Skeletal muscle tissue (tissue), 4 donors: ENCODE measurements around the gene RUNDC3A. TPM values are rescaled to one million over a fixed set of nuclear protein-coding genes. Genes with fewer than 3 reads are reported as not detected.

ENCODE experiments used
- H3K27ac ChIP-seq: one replicate; pipeline ENCODE4 v1.7.0; 2013; ENCODE audit warnings: mild to moderate bottlenecking, low read depth, low read length, inconsistent platforms
- H3K27me3 ChIP-seq, 3 donors: one replicate each; pipeline ENCODE4 v1.7.0; 2013; ENCODE audit warnings: low read length in 3 of 3; ENCODE audit not compliant: control insufficient read depth in 3 of 3, insufficient read depth in 3 of 3
- H3K36me3 ChIP-seq, 3 donors: one replicate each; pipeline ENCODE4 v1.7.0; 2013; ENCODE audit warnings: low read length in 3 of 3; ENCODE audit not compliant: control insufficient read depth in 3 of 3, insufficient read depth in 3 of 3
- H3K4me1 ChIP-seq, 3 donors: one replicate each; pipeline ENCODE4 v1.7.0; 2013; ENCODE audit warnings: low read length in 3 of 3, mild to moderate bottlenecking in 3 of 3; ENCODE audit not compliant: control insufficient read depth in 3 of 3, insufficient read depth in 3 of 3
- H3K4me3 ChIP-seq, 3 donors: one replicate each; pipeline ENCODE4 v1.7.0; 2013; ENCODE audit warnings: low read length in 3 of 3
- H3K9ac ChIP-seq, 3 donors: one replicate each; pipeline ENCODE4 v1.7.0; 2013; ENCODE audit warnings: low read length in 3 of 3, mild to moderate bottlenecking in 3 of 3, moderate library complexity in 2 of 3, low read depth in 1 of 3
- H3K9me3 ChIP-seq, 3 donors: one replicate each; pipeline ENCODE4 v1.7.0; 2013; ENCODE audit warnings: low read length in 3 of 3; ENCODE audit not compliant: control insufficient read depth in 3 of 3
- total RNA-seq: library from RNA; depleted of rRNA; stranded (reverse); fragments of >200 nt; gene quantifications from one replicate; pipeline ENCODE4 v1.2.3, GENCODE V29; 2014
- donor health status: Osteomylitis.

The RUNDC3A gene
- 6.8 TPM for total RNA-seq

DNA sequence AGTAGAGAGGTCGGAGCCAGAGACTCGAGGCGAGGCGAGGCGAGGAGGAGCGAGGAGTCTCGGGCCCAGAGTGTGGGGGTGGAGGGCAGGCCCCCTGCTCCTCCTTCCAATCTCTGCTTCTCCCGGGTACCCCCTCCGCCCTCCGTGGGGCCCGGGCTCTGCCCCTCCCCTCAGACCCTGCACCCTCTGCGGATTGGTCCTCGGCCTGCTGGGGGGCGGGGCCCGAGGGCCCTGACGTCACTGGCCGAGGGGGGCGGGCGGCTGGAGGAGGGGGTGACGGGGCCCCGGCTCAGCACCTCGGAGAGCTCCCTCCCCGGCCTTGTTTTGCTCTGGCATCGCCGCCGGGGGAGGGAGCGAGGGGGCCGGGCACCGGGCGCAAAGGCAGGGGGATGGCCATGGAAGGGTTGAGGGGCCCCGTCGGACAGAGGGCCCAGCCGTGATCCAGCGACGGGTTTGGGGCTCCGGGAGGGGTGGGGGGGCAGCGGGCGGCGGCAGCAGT is at the start of gene RUNDC3A:
TSS of gene RUNDC3A (plus strand) at position 282 of the 499 bp plus-strand sequence. CDS start 232 bp downstream, outside the sequence.
- no peak within 1 kb of the TSS for H3K9ac ChIP-seq
- H3K27ac ChIP-seq: no peak within 1 kb of the TSS
- peaks cover 15 to 25% (median 23%) of the 10 kb centered on the region in 3 donors for H3K27me3 ChIP-seq

GRCh38 chr17:44258811-44259351 is 49.5 kb upstream of the RUNDC3A start:
- peaks cover 0 to 3% (median 0%) of the 10 kb centered on the region in 3 donors for H3K27me3 ChIP-seq
- H3K36me3 ChIP-seq: no peaks in the 10 kb centered on the region

More for the DNA sequence above, at the start of gene RUNDC3A:
- Histone ChIP-seq H3K4me1 (peaks cover 6 to 8% (median 7%) of the 10 kb centered on the region in 3 donors), H3K9me3 (no peaks in the 10 kb centered on the region), H3K36me3 (no peaks in the 10 kb centered on the region), H3K4me3 (peak within 1 kb of the TSS; percentile 43 to 58 (median 43))

DNA sequence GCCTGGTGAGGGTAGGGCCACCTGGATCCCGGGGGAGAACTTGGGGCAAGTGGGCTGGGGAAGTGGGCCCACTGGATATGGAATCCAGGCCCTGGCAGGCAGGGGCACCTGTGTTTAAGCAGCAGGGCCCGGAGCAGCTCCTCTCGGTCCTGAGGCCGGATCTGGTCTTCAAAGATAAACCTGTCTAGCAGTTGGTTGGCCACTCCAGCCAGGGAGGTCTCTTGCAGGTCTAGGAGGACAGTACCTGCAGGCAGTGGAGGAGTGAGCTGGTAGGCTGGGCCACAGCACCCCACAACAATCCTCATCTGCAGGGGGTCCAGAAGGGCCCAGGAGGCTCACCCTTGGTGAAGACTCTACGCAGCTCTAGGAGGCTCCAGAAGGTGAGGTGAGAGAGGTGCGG is 48.1 kb upstream of the RUNDC3A start:
- no peaks in the 10 kb centered on the region for H3K27me3 ChIP-seq
- H3K36me3 ChIP-seq: no peaks in the 10 kb centered on the region
- H3K9ac ChIP-seq: no peak overlapping the region
- no peak overlapping the region for H3K4me3 ChIP-seq
- H3K4me1 ChIP-seq: no peaks in the 10 kb centered on the region
- H3K9me3 ChIP-seq: no peaks in the 10 kb centered on the region
- H3K27ac ChIP-seq: no peak overlapping the region

More at GRCh38 chr17:44258811-44259351, 49.5 kb upstream of the RUNDC3A start:
- Histone ChIP-seq H3K4me1 (no peaks in the 10 kb centered on the region), H3K9ac (no peak overlapping the region), H3K9me3 (no peaks in the 10 kb centered on the region), H3K4me3 (no peak overlapping the region), H3K27ac (no peak overlapping the region)

- H3K9me3 ChIP-seq: no peaks in the 10 kb centered on the region
These were observed 45.7 kb upstream of the RUNDC3A start for GRCh38 chr17:44262654-44263225.

DNA sequence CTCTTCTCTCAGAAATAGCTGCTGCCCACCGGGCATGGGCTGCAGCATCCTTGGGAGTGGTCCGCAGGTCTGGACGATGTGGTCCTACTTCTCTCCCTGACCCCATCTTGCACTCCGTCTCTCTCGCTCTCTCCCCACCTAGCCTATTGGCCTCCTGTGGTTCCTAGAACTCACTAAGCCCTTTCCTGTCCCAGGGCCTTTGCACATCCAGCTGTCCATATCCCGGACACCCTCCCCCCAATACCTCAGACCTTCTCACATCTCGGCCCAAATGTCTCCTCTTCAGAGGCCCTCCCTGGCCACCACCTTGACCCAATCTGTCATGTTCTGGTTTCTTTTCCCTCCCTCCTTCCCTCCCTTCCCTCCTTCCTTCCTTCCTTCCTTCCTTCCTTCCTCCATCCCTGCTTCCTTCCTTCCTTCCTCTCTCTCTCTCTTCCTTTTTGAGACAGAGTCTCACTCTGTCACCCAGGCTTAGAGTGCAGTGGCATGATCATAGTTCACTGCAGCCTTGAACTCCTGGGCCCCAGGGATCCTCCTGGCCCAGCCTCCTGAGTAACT is 45.0 kb upstream of the RUNDC3A start:
- H3K4me3 ChIP-seq: no peak overlapping the region
- H3K4me1 ChIP-seq: no peaks in the 10 kb centered on the region
- no peaks in the 10 kb centered on the region for H3K36me3 ChIP-seq
- no peaks in the 10 kb centered on the region for H3K9me3 ChIP-seq
- H3K27ac ChIP-seq: no peak overlapping the region
- no peaks in the 10 kb centered on the region for H3K27me3 ChIP-seq
- no peak overlapping the region for H3K9ac ChIP-seq

More at GRCh38 chr17:44262654-44263225, 45.7 kb upstream of the RUNDC3A start:
- no peaks in the 10 kb centered on the region for H3K36me3 ChIP-seq
- no peak overlapping the region for H3K4me3 ChIP-seq
- no peak overlapping the region for H3K9ac ChIP-seq
- H3K27ac ChIP-seq: no peak overlapping the region
- no peaks in the 10 kb centered on the region for H3K27me3 ChIP-seq
- no peaks in the 10 kb centered on the region for H3K4me1 ChIP-seq

DNA sequence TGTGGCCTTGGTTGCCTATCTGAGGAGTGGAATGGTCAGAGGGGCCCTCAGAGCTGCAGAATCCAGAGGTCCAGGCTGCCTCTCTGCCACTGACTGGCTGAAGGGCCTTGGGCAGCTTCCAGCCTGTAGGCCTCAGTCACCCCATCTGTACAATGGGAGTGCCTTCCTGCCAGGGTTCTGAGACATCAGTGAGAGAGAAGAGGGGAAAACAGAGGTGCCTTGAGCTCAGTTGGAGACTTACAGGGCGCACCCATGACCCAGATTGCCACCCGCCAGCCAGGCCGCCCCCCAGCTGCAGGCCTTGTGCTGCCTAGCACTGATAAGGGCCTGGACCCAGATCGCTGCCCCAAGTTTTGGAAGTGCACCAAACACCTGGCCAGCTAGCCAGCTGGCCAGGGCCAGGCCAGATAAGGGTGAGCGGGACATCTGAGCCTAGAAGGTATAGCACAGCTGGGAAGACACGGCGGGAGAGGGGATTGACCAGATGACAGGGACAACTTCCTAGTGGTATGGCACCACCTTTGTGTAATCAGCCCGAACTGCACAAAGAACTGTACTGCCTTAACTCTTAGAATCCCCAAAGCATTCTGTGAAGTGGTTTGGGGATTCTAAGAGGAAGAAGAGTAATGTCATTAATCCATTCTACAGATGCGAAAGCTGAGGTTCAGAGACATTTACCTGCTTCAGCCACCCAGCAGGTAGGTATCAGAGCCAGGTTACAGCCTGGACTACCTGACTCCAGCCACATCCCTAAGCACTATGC is 41.8 kb upstream of the RUNDC3A start:
- Histone ChIP-seq H3K4me3 (no peak overlapping the region), H3K9me3 (no peaks in the 10 kb centered on the region), H3K27me3 (peaks cover 0 to under 1% (median 0%) of the 10 kb centered on the region in 3 donors), H3K36me3 (no peaks in the 10 kb centered on the region), H3K4me1 (peaks cover 0 to under 1% (median 0%) of the 10 kb centered on the region in 3 donors), H3K9ac (no peak overlapping the region), H3K27ac (no peak overlapping the region)

- H3K36me3 ChIP-seq: no peaks in the 10 kb centered on the region
- peaks cover 2 to 6% (median 4%) of the 10 kb centered on the region in 3 donors for H3K4me1 ChIP-seq
- peaks cover 0 to 5% (median 0%) of the 10 kb centered on the region in 3 donors for H3K27me3 ChIP-seq
- no peaks in the 10 kb centered on the region for H3K9me3 ChIP-seq
- no peak overlapping the region for H3K9ac ChIP-seq
- no peak overlapping the region for H3K4me3 ChIP-seq
- H3K27ac ChIP-seq: no peak overlapping the region
These were observed 41.3 kb upstream of the RUNDC3A start for GRCh38 chr17:44267165-44267455.

GRCh38 chr17:44267818-44268490 is 40.4 kb upstream of the RUNDC3A start, which contains the start of gene SLC4A1:
Gene SLC4A1, minus strand, starts transcription at chr17:44268135. Its CDS starts 5,269 bp downstream, at chr17:44262866.
- no peaks in the 10 kb centered on the region for H3K9me3 ChIP-seq
- no peak within 1 kb of the TSS for H3K9ac ChIP-seq
- peaks cover 6 to 14% (median 9%) of the 10 kb centered on the region in 3 donors for H3K4me1 ChIP-seq

DNA sequence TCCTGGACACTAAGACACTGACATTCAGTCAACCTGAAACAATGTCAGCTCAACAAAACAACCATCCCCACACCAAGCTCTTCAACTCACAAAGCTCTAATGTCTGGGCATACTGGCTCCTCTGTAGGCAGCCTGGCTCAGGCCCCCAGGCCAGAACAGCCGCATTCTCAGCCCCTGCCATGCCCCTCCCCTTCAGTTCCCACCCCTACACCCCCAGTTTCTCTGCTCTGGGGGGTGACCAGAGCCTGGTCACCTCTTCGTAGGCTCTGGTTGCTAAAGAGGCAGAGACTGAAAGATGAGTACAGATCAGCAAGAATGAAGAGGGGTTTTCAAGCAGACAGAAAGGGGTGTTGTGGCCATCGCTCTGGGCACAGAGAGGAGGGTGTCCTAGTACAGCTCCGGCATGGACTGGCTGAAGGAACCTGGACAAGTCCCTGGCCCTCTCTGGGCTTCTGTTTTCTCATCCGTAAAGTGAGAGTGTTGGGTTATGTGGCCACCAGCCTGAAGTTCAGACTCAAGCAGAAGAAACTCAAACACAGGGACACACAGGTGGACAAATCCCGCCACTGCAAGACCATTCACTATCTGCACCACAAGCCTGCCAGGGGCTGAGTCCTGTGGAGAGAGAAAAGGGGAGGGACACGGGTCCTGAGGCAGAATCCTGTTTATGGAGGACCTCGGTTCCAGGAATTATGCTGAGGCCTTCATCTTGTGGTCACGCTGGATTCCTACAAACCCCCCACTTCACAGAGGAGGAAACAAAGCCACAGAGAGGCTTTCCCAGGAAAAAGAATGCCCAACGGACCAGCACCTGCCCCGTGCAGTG is 39.5 kb upstream of the RUNDC3A start:
- H3K4me1 ChIP-seq: peaks cover 6 to 16% (median 9%) of the 10 kb centered on the region in 3 donors
- H3K27me3 ChIP-seq: peaks cover 0 to 8% (median 0%) of the 10 kb centered on the region in 3 donors
- no peak overlapping the region for H3K27ac ChIP-seq
- H3K9ac ChIP-seq: peak overlapping the region in 1 of 3 donors; percentile 8
- H3K36me3 ChIP-seq: no peaks in the 10 kb centered on the region
- no peak overlapping the region for H3K4me3 ChIP-seq
- no peaks in the 10 kb centered on the region for H3K9me3 ChIP-seq

More at GRCh38 chr17:44267818-44268490, 40.4 kb upstream of the RUNDC3A start, which contains the start of gene SLC4A1:
- no peaks in the 10 kb centered on the region for H3K36me3 ChIP-seq
- H3K27ac ChIP-seq: no peak within 1 kb of the TSS
- H3K27me3 ChIP-seq: peaks cover 0 to 8% (median 0%) of the 10 kb centered on the region in 3 donors
- H3K4me3 ChIP-seq: no peak within 1 kb of the TSS
